Measurements from ENCODE around the gene ZC3H6.

- no peak for TF ChIP-seq CTCF (IDR thresholded peaks at IDR 0.05)
- TF ChIP-seq USF2 (IDR thresholded peaks at IDR 0.05; ENCODE audit: borderline replicate concordance, low read depth, low read length): no peak
- TF ChIP-seq MAX (IDR thresholded peaks at IDR 0.05; ENCODE audit: low read depth): no peak
- TF ChIP-seq SMC3 (IDR thresholded peaks at IDR 0.05; ENCODE audit: low read depth, low read length): no peak
- no peak for TF ChIP-seq IRF3 (IDR thresholded peaks at IDR 0.05; ENCODE audit: low read depth, low read length)
- TF ChIP-seq EZH2phosphoT487 (IDR thresholded peaks at IDR 0.05; ENCODE audit: borderline replicate concordance, low read depth): no peak
- TF ChIP-seq TAF1 (IDR thresholded peaks at IDR 0.05; ENCODE audit: borderline replicate concordance, low read depth, low read length): no peak
- no peak for TF ChIP-seq GABPA (IDR thresholded peaks at IDR 0.05; ENCODE audit: low read depth)
- no peak for TF ChIP-seq POLR2AphosphoS5 (IDR thresholded peaks at IDR 0.05; ENCODE audit: low read depth, low read length)
- no peak for TF ChIP-seq RFX5 (IDR thresholded peaks at IDR 0.05; ENCODE audit: low read length)
Measured at GRCh38 chr2:112342067-112342550, 66.7 kb downstream of the ZC3H6 start.
